HCT116 (cell line): ENCODE results near the gene GLT8D2. TPM values are rescaled to one million over a fixed set of nuclear protein-coding genes. Genes with fewer than 3 reads are reported as not detected.

Experiments used
- ATAC-seq: fragments of 200-7000 bp; cut with Tn5 transposase; 2 replicates; pipeline ENCODE4 v1.9.1; 2020; ENCODE audit warnings: mild to moderate bottlenecking, moderate library complexity
- BruUV-seq: library from RNA; stranded (reverse); fragments of 400-500 nt; replicated peaks from 2 replicates; lab custom pipeline; 2021; lab: Mats Ljungman, UMichigan
- CTCF ChIA-PET: fragments of 300-600 bp; sonication (Branson Sonifier 250); formaldehyde crosslinking; loops from one replicate; lab custom pipeline; 2021; ENCODE audit warnings: antibody characterized with exemption; lab: Charles Lee
- POLR2A ChIA-PET: fragments of 300-600, 350-600 bp; sonication (Branson Sonifier 250); formaldehyde crosslinking; loops from one replicate; lab custom pipeline; 2021; ENCODE audit warnings: antibody characterized with exemption; lab: Charles Lee
- RAD21 ChIA-PET, 2 experiments: fragments of 300-600 bp; sonication (Branson Sonifier 250); formaldehyde crosslinking; loops; one replicate each; lab custom pipeline; 2023; ENCODE audit warnings: low total read pairs in 2 of 2; ENCODE audit not compliant: uncharacterized antibody in 2 of 2, unreplicated experiment in 2 of 2, low non-redundant PET in 1 of 2; lab: Charles Lee
- DNase-seq: peaks from one replicate; pipeline ENCODE4 v3.0.0-alpha.2; 2010; ENCODE audit warnings: low read depth, low spot score
- H2AFZ ChIP-seq: fragments of 200-600 bp; shearing (Covaris generic), sonication (generic); 2 replicates; pipeline ENCODE4 v1.6.1; 2017; ENCODE audit warnings: low read depth, mixed run types, mixed read lengths, antibody characterized with exemption, low read length; ENCODE audit not compliant: poor library complexity, severe bottlenecking
- H3K27ac ChIP-seq: 2 replicates; pipeline ENCODE4 v1.5.1; 2012; ENCODE audit warnings: low read depth, low read length
- H3K27me3 ChIP-seq: fragments of 200-600 bp; sonication (generic); 2 replicates; pipeline ENCODE4 v1.6.1; 2016; ENCODE audit warnings: mixed run types, low read length, mixed read lengths; ENCODE audit not compliant: insufficient read depth
- H3K36me3 ChIP-seq, 2 experiments: fragments of 200-500 bp in 1 of 2; fragments of 200-600 bp in 1 of 2; sonication (Bioruptor generic) in 1 of 2; sonication (generic) in 1 of 2; 2 replicates each; pipeline versions ENCODE4 v1.5.1 to v1.6.1; 2014 to 2016; ENCODE audit warnings: low read length in 2 of 2, inconsistent platforms in 1 of 2, mixed read lengths in 1 of 2, mixed run types in 1 of 2; ENCODE audit not compliant: insufficient read depth in 2 of 2, control insufficient read depth in 1 of 2
- H3K4me1 ChIP-seq, 2 experiments: fragments of 200-600 bp in 1 of 2; sonication (generic) in 1 of 2; 2 replicates each; pipeline versions ENCODE4 v1.5.1 to v1.6.1; 2012 to 2017; ENCODE audit warnings: low read length in 2 of 2, inconsistent platforms in 1 of 2, mild to moderate bottlenecking in 1 of 2, mixed read lengths in 1 of 2, mixed run types in 1 of 2, moderate library complexity in 1 of 2; ENCODE audit not compliant: insufficient read depth in 2 of 2, control insufficient read depth in 1 of 2
- H3K4me2 ChIP-seq: fragments of 200-600 bp; sonication (generic); 2 replicates; pipeline ENCODE4 v1.6.1; 2017; ENCODE audit warnings: mixed run types, low read length, mixed read lengths
- H3K4me3 ChIP-seq, 2 experiments: fragments of 200-600 bp in 1 of 2; sonication (generic) in 1 of 2; replicated peaks in 1 of 2; 2 replicates each; pipeline ENCODE4 v1.5.1; 2011 to 2016; ENCODE audit warnings: low read length in 2 of 2, control low read depth in 1 of 2, low read depth in 1 of 2, mild to moderate bottlenecking in 1 of 2, mixed read lengths in 1 of 2, mixed run types in 1 of 2
- H3K79me2 ChIP-seq: fragments of 200-600 bp; sonication (generic); 2 replicates; pipeline ENCODE4 v1.6.1; 2017; ENCODE audit warnings: mild to moderate bottlenecking, mixed run types, low read length, moderate library complexity, mixed read lengths; ENCODE audit not compliant: insufficient read depth
- H3K9ac ChIP-seq: fragments of 200-600 bp; sonication (generic); 2 replicates; pipeline ENCODE4 v1.6.1; 2016; ENCODE audit warnings: low read length, mixed read lengths
- H3K9me2 ChIP-seq: fragments of 200-600 bp; sonication (generic), shearing (Covaris generic); 2 replicates; pipeline ENCODE4 v1.6.1; 2017; ENCODE audit warnings: mixed run types, mild to moderate bottlenecking, moderate library complexity; ENCODE audit not compliant: insufficient read depth
- H3K9me3 ChIP-seq, 2 experiments: fragments of 200-500 bp in 1 of 2; fragments of 200-600 bp in 1 of 2; sonication (Bioruptor generic) in 1 of 2; sonication (generic) in 1 of 2; 2 replicates each; pipeline ENCODE4 v1.6.1; 2014 to 2017; ENCODE audit warnings: low read length in 2 of 2, mixed read lengths in 2 of 2, inconsistent platforms in 1 of 2, low read depth in 1 of 2, mild to moderate bottlenecking in 1 of 2, mixed run types in 1 of 2, moderate library complexity in 1 of 2; ENCODE audit not compliant: control insufficient read depth in 1 of 2, insufficient read depth in 1 of 2
- H4K20me1 ChIP-seq: fragments of 200-600 bp; sonication (generic), shearing (Covaris generic); 2 replicates; pipeline ENCODE4 v1.6.1; 2017; ENCODE audit warnings: mixed run types, mild to moderate bottlenecking, moderate library complexity; ENCODE audit not compliant: insufficient read depth
- CEBPB ChIP-seq: IDR thresholded peaks from 2 replicates; pipeline ENCODE4 v1.6.1; 2012; ENCODE audit warnings: low read depth
- ELF1 ChIP-seq: IDR thresholded peaks from 2 replicates; pipeline ENCODE4 v1.6.1; 2012; ENCODE audit warnings: low read depth, borderline replicate concordance
- EZH2phosphoT487 ChIP-seq: fragments of 200-600 bp; IDR thresholded peaks from 2 replicates; pipeline ENCODE4 v1.6.1; 2018; ENCODE audit warnings: antibody characterized with exemption, borderline replicate concordance
- FOSL1 ChIP-seq: IDR thresholded peaks from 2 replicates; pipeline ENCODE4 v1.6.1; 2012; ENCODE audit warnings: low read depth
- RAD21 ChIP-seq: IDR thresholded peaks from 2 replicates; pipeline ENCODE4 v1.6.1; 2012; ENCODE audit warnings: low read depth, mild to moderate bottlenecking
- SIN3A ChIP-seq: IDR thresholded peaks from 2 replicates; pipeline ENCODE4 v1.6.1; 2012; ENCODE audit warnings: low read depth
- SRF ChIP-seq: IDR thresholded peaks from 2 replicates; pipeline ENCODE4 v1.6.1; 2012; ENCODE audit warnings: low read depth
- intact Hi-C: fragments of 100-400 bp; cut with micrococcal nuclease; formaldehyde crosslinking; loops from 2 replicates; pipeline ENCODE4 v1.10.0; 2022
- total RNA-seq: library from RNA; stranded (reverse); gene quantifications from one replicate; pipeline ENCODE4 v1.2.1, GENCODE V29; 2021; ENCODE audit not compliant: unreplicated experiment

The GLT8D2 gene
- total RNA-seq, 1 experiment from 2014 or later: 4.8 TPM

DNA sequence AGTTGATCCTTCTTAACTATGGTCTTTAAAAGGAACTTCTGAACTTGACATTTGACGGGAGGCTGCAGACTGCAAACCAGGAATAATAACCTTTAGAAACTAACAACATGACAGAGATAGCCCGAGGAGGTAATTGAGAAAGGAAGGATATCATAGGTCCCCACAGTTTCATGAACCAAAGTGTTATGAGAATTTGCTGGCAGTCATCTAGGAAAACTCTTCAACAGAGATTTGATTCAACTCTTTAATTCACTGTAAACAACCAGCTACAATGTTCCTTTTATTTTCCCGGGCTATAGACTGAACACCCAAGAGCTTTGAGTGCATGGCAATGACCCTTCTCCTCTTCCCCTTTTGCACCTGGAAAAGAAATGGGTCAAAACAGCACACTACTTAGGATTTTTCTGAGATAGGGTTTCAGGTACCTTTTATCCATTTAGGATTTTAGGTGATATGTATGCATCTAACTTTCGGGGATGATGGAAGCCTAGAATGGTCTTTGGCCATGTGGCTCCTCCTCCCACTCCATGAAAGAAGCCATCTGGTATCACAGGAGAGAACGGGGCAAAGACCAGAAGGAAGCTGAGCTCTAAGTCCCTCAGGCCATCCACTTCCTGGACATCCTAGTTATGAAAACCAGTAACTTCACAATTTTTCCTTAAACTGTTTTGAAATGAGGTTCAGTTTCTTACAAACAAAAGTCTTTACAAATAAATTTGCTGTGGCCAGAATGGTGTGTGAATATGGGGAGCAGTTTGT is 23.0 kb downstream of the GLT8D2 start:
- ChIA-PET CTCF (no interaction called here), RAD21 (no interaction called here), POLR2A (no interaction called here)
- Histone ChIP-seq H3K9ac (no peak overlapping the region), H3K4me3 (no peak overlapping the region), H3K9me2 (no peaks in the 10 kb centered on the region), H3K36me3 (no peaks in the 10 kb centered on the region), H2AFZ (no peak overlapping the region), H3K27ac (no peak overlapping the region), H3K4me2 (no peak overlapping the region), H3K79me2 (no peaks in the 10 kb centered on the region), H3K4me1 (no peaks in the 10 kb centered on the region), H4K20me1 (no peaks in the 10 kb centered on the region), H3K27me3 (no peaks in the 10 kb centered on the region), H3K9me3 (no peaks in the 10 kb centered on the region)
- TF ChIP-seq RAD21: no peak
- no peak for TF ChIP-seq SIN3A
- TF ChIP-seq ELF1: no peak
- TF ChIP-seq SRF: no peak
- TF ChIP-seq CEBPB: no peak
- no peak for TF ChIP-seq FOSL1
- no peak for ATAC-seq
- DNase-seq: no peak
- no TSS peak for BruUV-seq
- intact Hi-C loops: no loop called here

DNA sequence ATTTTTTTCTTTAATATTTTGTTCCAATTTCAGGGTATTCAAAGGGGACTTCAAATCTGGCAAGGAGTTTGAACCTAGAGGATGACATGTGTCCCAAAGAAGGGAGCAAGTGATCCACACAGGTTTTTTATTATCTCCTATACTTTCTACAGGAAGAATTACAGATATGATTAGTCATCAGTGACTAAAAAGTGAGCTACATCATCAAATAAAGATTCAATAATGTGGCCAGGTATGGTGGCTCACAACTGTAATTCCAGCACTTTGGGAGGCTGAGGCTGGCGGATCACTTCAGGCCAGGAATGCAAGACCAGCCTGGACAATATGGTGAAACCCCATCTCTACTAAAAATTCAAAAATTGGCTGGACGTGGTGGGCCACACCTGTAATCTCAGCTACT is 24.2 kb downstream of the GLT8D2 start:
- no peaks in the 10 kb centered on the region for H3K79me2 ChIP-seq
- no peak overlapping the region for H3K27ac ChIP-seq
- no peak overlapping the region for H3K4me2 ChIP-seq
- no peak overlapping the region for H3K9ac ChIP-seq
- no TSS peak for BruUV-seq
- H3K36me3 ChIP-seq: no peaks in the 10 kb centered on the region
- no peaks in the 10 kb centered on the region for H4K20me1 ChIP-seq
- H3K9me2 ChIP-seq: no peaks in the 10 kb centered on the region
- intact Hi-C loops: no loop called here
- no peak for ATAC-seq
- no peaks in the 10 kb centered on the region for H3K9me3 ChIP-seq
- H3K27me3 ChIP-seq: peaks cover under 1% of the 10 kb centered on the region; the same call in 1 of the 2 replicates
- H3K4me3 ChIP-seq: no peak overlapping the region
- CTCF ChIA-PET: no interaction called here
- RAD21 ChIA-PET: no interaction called here
- no peak overlapping the region for H2AFZ ChIP-seq
- DNase-seq: no peak
- TF ChIP-seq EZH2phosphoT487: no peak
- H3K4me1 ChIP-seq: no peaks in the 10 kb centered on the region
- POLR2A ChIA-PET: no interaction called here
